Activated CD4-positive, alpha-beta T cell treated with anti-CD3 and anti-CD28 coated beads, Interleukin-2, amount 10 ng/mL, durations not matched to agents 24 days and 14 days (primary cell): ENCODE data around the gene KRTAP4-5. TPM values are rescaled to one million over a fixed set of nuclear protein-coding genes. Genes with fewer than 3 reads are reported as not detected.
"Not testable (repeated sequence)": the region's sequence is repeated elsewhere in the genome, so short reads cannot be mapped to it uniquely, and the experiment has no call there.

Experiments used
- DNase-seq: peaks from one replicate; pipeline ENCODE4 v3.0.0; 2022
- H3K27ac Mint-ChIP-seq: one replicate; pipeline ENCODE4 v1.8.0; 2022; ENCODE audit warnings: mild to moderate bottlenecking, mixed read lengths
- H3K27me3 Mint-ChIP-seq: one replicate; pipeline ENCODE4 v1.8.0; 2022; ENCODE audit warnings: mixed read lengths
- H3K36me3 Mint-ChIP-seq: one replicate; pipeline ENCODE4 v1.8.0; 2022; ENCODE audit warnings: low read depth, mild to moderate bottlenecking, mixed read lengths
- H3K4me1 Mint-ChIP-seq: one replicate; pipeline ENCODE4 v1.8.0; 2021; ENCODE audit warnings: mixed read lengths
- H3K4me3 Mint-ChIP-seq: one replicate; pipeline ENCODE4 v1.8.0; 2022; ENCODE audit warnings: mild to moderate bottlenecking, moderate library complexity, mixed read lengths
- H3K9me3 Mint-ChIP-seq: one replicate; pipeline ENCODE4 v1.8.0; 2021; ENCODE audit warnings: mixed read lengths
- intact Hi-C: fragments of 100-400 bp; cut with micrococcal nuclease; formaldehyde crosslinking; loops from one replicate; pipeline ENCODE4 v1.15.1; 2023
- total RNA-seq: library from RNA; stranded (reverse); gene quantifications from 2 replicates; pipeline ENCODE4 v1.2.3, GENCODE V29; 2022

The KRTAP4-5 gene
- total RNA-seq, 1 donor from 2014 or later = not detected

GRCh38 chr17:41133880-41134735 lies 15.5 kb downstream of the KRTAP4-5 start:
- Mint-ChIP-seq H3K27ac (no peak overlapping the region), H3K4me1 (no peaks in the 10 kb centered on the region), H3K27me3 (peaks cover 3% of the 10 kb centered on the region), H3K9me3 (peaks cover 7% of the 10 kb centered on the region), H3K36me3 (no peaks in the 10 kb centered on the region), H3K4me3 (no peak overlapping the region)
- intact Hi-C loops = no loop called here
- no peak for DNase-seq

GRCh38 chr17:41131979-41132378 lies 17.6 kb downstream of the KRTAP4-5 start:
- H3K4me3 Mint-ChIP-seq = no peak overlapping the region
- H3K36me3 Mint-ChIP-seq = no peaks in the 10 kb centered on the region
- H3K27me3 Mint-ChIP-seq = no peaks in the 10 kb centered on the region
- H3K4me1 Mint-ChIP-seq = no peaks in the 10 kb centered on the region
- no peaks in the 10 kb centered on the region for H3K9me3 Mint-ChIP-seq
- no peak for DNase-seq
- no peak overlapping the region for H3K27ac Mint-ChIP-seq
- intact Hi-C loops = no loop called here

- no peaks in the 10 kb centered on the region for H3K36me3 Mint-ChIP-seq
- no peak overlapping the region for H3K4me3 Mint-ChIP-seq
- no peaks in the 10 kb centered on the region for H3K4me1 Mint-ChIP-seq
- no peaks in the 10 kb centered on the region for H3K9me3 Mint-ChIP-seq
- no peak for DNase-seq
- intact Hi-C loops = no loop called here
- H3K27ac Mint-ChIP-seq = no peak overlapping the region
- peaks cover 4% of the 10 kb centered on the region for H3K27me3 Mint-ChIP-seq
Observed at GRCh38 chr17:41127371-41127770, 22.3 kb downstream of the KRTAP4-5 start.

- no peaks in the 10 kb centered on the region for H3K9me3 Mint-ChIP-seq
- H3K36me3 Mint-ChIP-seq = no peaks in the 10 kb centered on the region
- no peak overlapping the region for H3K27ac Mint-ChIP-seq
- intact Hi-C loops = no loop called here
- DNase-seq = no peak
- no peak overlapping the region for H3K4me3 Mint-ChIP-seq
- peaks cover 4% of the 10 kb centered on the region for H3K27me3 Mint-ChIP-seq
- no peaks in the 10 kb centered on the region for H3K4me1 Mint-ChIP-seq
Observed at GRCh38 chr17:41126412-41126811, 23.2 kb downstream of the KRTAP4-5 start.

- no peaks in the 10 kb centered on the region for H3K36me3 Mint-ChIP-seq
- intact Hi-C loops = no loop called here
- peaks cover 4% of the 10 kb centered on the region for H3K27me3 Mint-ChIP-seq
- no peak for DNase-seq
- peaks cover 3% of the 10 kb centered on the region for H3K4me1 Mint-ChIP-seq
- H3K9me3 Mint-ChIP-seq = peaks cover 4% of the 10 kb centered on the region
- no peak overlapping the region for H3K4me3 Mint-ChIP-seq
- H3K27ac Mint-ChIP-seq = no peak overlapping the region
Observed at GRCh38 chr17:41125064-41125463, 24.6 kb downstream of the KRTAP4-5 start.

- H3K4me3 Mint-ChIP-seq, H3K9me3 Mint-ChIP-seq, DNase-seq, H3K36me3 Mint-ChIP-seq, H3K27me3 Mint-ChIP-seq, intact Hi-C loops, H3K27ac Mint-ChIP-seq, H3K4me1 Mint-ChIP-seq: not testable (repeated sequence)
Observed at GRCh38 chr17:41123991-41124371, 25.6 kb downstream of the KRTAP4-5 start, which contains the start of gene KRTAP4-12. Gene KRTAP4-12, minus strand, starts transcription at chr17:41124182. Its CDS starts 60 bp downstream, at chr17:41124122.

- H3K27ac Mint-ChIP-seq, intact Hi-C loops, H3K4me1 Mint-ChIP-seq: not testable (repeated sequence)
Observed at GRCh38 chr17:41123292-41123990, 26.2 kb downstream of the KRTAP4-5 start.

GRCh38 chr17:41121742-41122141 lies 27.9 kb downstream of the KRTAP4-5 start:
- Mint-ChIP-seq H3K9me3 (peaks cover 4% of the 10 kb centered on the region), H3K27me3 (peaks cover 4% of the 10 kb centered on the region), H3K4me1 (peaks cover 3% of the 10 kb centered on the region), H3K4me3 (no peak overlapping the region), H3K36me3 (no peaks in the 10 kb centered on the region), H3K27ac (no peak overlapping the region)
- no peak for DNase-seq
- intact Hi-C loops = no loop called here

More at GRCh38 chr17:41123292-41123990, 26.2 kb downstream of the KRTAP4-5 start:
- not testable (repeated sequence) for H3K9me3 Mint-ChIP-seq, H3K4me3 Mint-ChIP-seq, H3K36me3 Mint-ChIP-seq, DNase-seq, H3K27me3 Mint-ChIP-seq

GRCh38 chr17:41119696-41120690 lies 29.6 kb downstream of the KRTAP4-5 start:
- H3K27me3 Mint-ChIP-seq, intact Hi-C loops, H3K4me3 Mint-ChIP-seq, H3K36me3 Mint-ChIP-seq, DNase-seq, H3K27ac Mint-ChIP-seq, H3K4me1 Mint-ChIP-seq, H3K9me3 Mint-ChIP-seq: not testable (repeated sequence)

- no peak for DNase-seq
- Mint-ChIP-seq H3K27ac (no peak overlapping the region), H3K9me3 (peaks cover 4% of the 10 kb centered on the region), H3K27me3 (peaks cover 7% of the 10 kb centered on the region), H3K36me3 (no peaks in the 10 kb centered on the region), H3K4me1 (peaks cover 3% of the 10 kb centered on the region), H3K4me3 (no peak overlapping the region)
- intact Hi-C loops = no loop called here
Observed at GRCh38 chr17:41118721-41119120, 30.9 kb downstream of the KRTAP4-5 start.

GRCh38 chr17:41117846-41118386 lies 31.7 kb downstream of the KRTAP4-5 start, which contains the start of gene KRTAP4-11:
Gene KRTAP4-11, minus strand, starts transcription at chr17:41118373. Its CDS starts 58 bp downstream, at chr17:41118315.
- H3K9me3 Mint-ChIP-seq, H3K27me3 Mint-ChIP-seq, H3K4me1 Mint-ChIP-seq, intact Hi-C loops, DNase-seq, H3K27ac Mint-ChIP-seq, H3K4me3 Mint-ChIP-seq, H3K36me3 Mint-ChIP-seq: not testable (repeated sequence)

- Mint-ChIP-seq H3K36me3 (no peaks in the 10 kb centered on the region), H3K27me3 (peaks cover 3% of the 10 kb centered on the region), H3K4me3 (no peak overlapping the region), H3K4me1 (peaks cover 3% of the 10 kb centered on the region), H3K9me3 (peaks cover 4% of the 10 kb centered on the region), H3K27ac (no peak overlapping the region)
- DNase-seq = no peak
- intact Hi-C loops = no loop called here
Observed at GRCh38 chr17:41116297-41116696, 33.3 kb downstream of the KRTAP4-5 start.

GRCh38 chr17:41111151-41111885 lies 38.3 kb downstream of the KRTAP4-5 start:
- Mint-ChIP-seq H3K4me3 (no peak overlapping the region), H3K36me3 (no peaks in the 10 kb centered on the region), H3K27ac (no peak overlapping the region), H3K27me3 (peaks cover 6% of the 10 kb centered on the region), H3K9me3 (peaks cover 4% of the 10 kb centered on the region), H3K4me1 (no peaks in the 10 kb centered on the region)
- no peak for DNase-seq
- intact Hi-C loops = no loop called here
